SK-N-SH treated with all-trans-retinoic acid at 6 μM for 48 hours (cell line): Measurements from ENCODE around the gene CRISP3.

Source experiments
- ARNTL ChIP-seq: fragments of 450-650 bp; formaldehyde crosslinking; IDR thresholded peaks from 2 replicates; pipeline ENCODE4 v1.5.0; 2020; ENCODE audit warnings: low read depth, mild to moderate bottlenecking, moderate library complexity, borderline replicate concordance
- BACH2 ChIP-seq: fragments of 250-450 bp; sonication (Bioruptor Pico); IDR thresholded peaks from 2 replicates; pipeline ENCODE4 v1.9.0; 2021; ENCODE audit warnings: mild to moderate bottlenecking, borderline replicate concordance
- ESRRG ChIP-seq: fragments of 250-450 bp; sonication (Bioruptor Pico); IDR thresholded peaks from 2 replicates; pipeline ENCODE4 v1.6.1; 2021; ENCODE audit warnings: mild to moderate bottlenecking
- GLIS3 ChIP-seq: fragments of 250-450 bp; sonication (Bioruptor Pico); IDR thresholded peaks from 2 replicates; pipeline ENCODE4 v1.5.0; 2020; ENCODE audit warnings: mild to moderate bottlenecking, moderate library complexity
- ISL1 ChIP-seq: fragments of 250-450 bp; sonication (Bioruptor Pico); IDR thresholded peaks from 2 replicates; pipeline ENCODE4 v2.1.2; 2022; ENCODE audit warnings: mild to moderate bottlenecking, moderate library complexity
- PPARA ChIP-seq: fragments of 250-450 bp; sonication (Bioruptor Pico); IDR thresholded peaks from 2 replicates; pipeline ENCODE4 v1.5.0; 2020; ENCODE audit warnings: mild to moderate bottlenecking, borderline replicate concordance
- SNAI2 ChIP-seq: fragments of 250-450 bp; sonication (Bioruptor Pico); IDR thresholded peaks from 2 replicates; pipeline ENCODE4 v1.5.0; 2020; ENCODE audit warnings: mild to moderate bottlenecking, moderate library complexity
- TOX ChIP-seq: fragments of 250-450 bp; sonication (Bioruptor Pico); IDR thresholded peaks from 2 replicates; pipeline ENCODE4 v1.8.0; 2021; ENCODE audit warnings: mild to moderate bottlenecking, moderate library complexity, borderline replicate concordance
- ZC3H10 ChIP-seq: fragments of 250-450 bp; sonication (Bioruptor Pico); IDR thresholded peaks from 2 replicates; pipeline ENCODE4 v1.5.1; 2021; ENCODE audit warnings: mild to moderate bottlenecking, moderate library complexity
- ZFP3 ChIP-seq: fragments of 250-450 bp; sonication (Bioruptor Pico); IDR thresholded peaks from 2 replicates; pipeline ENCODE4 v1.5.0; 2020; ENCODE audit warnings: mild to moderate bottlenecking, moderate library complexity
- ZNF565 ChIP-seq: fragments of 450-650 bp; formaldehyde crosslinking; conservative IDR thresholded peaks from 2 replicates; pipeline ENCODE4 v1.5.0; 2020; ENCODE audit warnings: low read depth, mild to moderate bottlenecking, moderate library complexity
- ZNF8 ChIP-seq: fragments of 450-650 bp; formaldehyde crosslinking; IDR thresholded peaks from 2 replicates; pipeline ENCODE4 v1.5.0; 2020; ENCODE audit warnings: mild to moderate bottlenecking, moderate library complexity
- TF ChIP-seq, protein P1 (sequence below): fragments of 250-450 bp; sonication (Bioruptor Pico); IDR thresholded peaks from 2 replicates; pipeline ENCODE4 v1.5.1; 2020; ENCODE audit warnings: low read depth, mild to moderate bottlenecking, moderate library complexity
- TF ChIP-seq, protein P2 (sequence below): fragments of 250-450 bp; sonication (Bioruptor Pico); IDR thresholded peaks from 2 replicates; pipeline ENCODE4 v1.8.0; 2020; ENCODE audit warnings: mild to moderate bottlenecking, moderate library complexity, borderline replicate concordance

DNA sequence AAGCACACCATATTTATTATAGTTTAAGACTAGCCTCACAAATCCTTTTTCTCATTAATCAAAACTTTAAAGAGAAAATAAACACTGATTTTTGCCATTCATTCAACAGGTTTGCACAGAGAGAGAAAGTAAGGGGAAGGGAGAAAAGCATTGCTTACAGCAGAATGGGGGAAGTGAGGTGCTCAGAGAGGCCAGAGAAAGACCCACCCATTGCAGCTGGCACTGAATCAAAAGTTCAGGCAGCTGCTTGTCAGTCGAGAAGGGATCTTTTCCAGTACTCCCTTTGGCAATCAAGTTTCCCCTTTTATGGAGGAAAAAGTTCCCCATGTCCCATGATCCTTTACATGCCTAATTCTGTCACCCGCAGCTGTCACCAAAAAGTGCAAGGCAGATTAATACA, 22.9 kb downstream of the CRISP3 start:
- TF ChIP-seq SNAI2 (CRISPR knock-in tag) (no peak), ISL1 (CRISPR knock-in tag) (no peak), ZNF565 (CRISPR knock-in tag) (no peak), PPARA (CRISPR knock-in tag) (no peak), ZFP3 (no peak), ZC3H10 (CRISPR knock-in tag) (no peak), ESRRG (no peak), BACH2 (no peak), GLIS3 (no peak), ARNTL (CRISPR knock-in tag) (no peak), ZNF8 (CRISPR knock-in tag) (no peak), TOX (CRISPR knock-in tag) (no peak)
- TF ChIP-seq, protein P1, sequence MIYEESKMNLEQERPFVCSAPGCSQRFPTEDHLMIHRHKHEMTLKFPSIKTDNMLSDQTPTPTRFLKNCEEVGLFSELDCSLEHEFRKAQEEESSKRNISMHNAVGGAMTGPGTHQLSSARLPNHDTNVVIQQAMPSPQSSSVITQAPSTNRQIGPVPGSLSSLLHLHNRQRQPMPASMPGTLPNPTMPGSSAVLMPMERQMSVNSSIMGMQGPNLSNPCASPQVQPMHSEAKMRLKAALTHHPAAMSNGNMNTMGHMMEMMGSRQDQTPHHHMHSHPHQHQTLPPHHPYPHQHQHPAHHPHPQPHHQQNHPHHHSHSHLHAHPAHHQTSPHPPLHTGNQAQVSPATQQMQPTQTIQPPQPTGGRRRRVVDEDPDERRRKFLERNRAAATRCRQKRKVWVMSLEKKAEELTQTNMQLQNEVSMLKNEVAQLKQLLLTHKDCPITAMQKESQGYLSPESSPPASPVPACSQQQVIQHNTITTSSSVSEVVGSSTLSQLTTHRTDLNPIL (CRISPR knock-in tag), result no peak
- TF ChIP-seq, protein P2, sequence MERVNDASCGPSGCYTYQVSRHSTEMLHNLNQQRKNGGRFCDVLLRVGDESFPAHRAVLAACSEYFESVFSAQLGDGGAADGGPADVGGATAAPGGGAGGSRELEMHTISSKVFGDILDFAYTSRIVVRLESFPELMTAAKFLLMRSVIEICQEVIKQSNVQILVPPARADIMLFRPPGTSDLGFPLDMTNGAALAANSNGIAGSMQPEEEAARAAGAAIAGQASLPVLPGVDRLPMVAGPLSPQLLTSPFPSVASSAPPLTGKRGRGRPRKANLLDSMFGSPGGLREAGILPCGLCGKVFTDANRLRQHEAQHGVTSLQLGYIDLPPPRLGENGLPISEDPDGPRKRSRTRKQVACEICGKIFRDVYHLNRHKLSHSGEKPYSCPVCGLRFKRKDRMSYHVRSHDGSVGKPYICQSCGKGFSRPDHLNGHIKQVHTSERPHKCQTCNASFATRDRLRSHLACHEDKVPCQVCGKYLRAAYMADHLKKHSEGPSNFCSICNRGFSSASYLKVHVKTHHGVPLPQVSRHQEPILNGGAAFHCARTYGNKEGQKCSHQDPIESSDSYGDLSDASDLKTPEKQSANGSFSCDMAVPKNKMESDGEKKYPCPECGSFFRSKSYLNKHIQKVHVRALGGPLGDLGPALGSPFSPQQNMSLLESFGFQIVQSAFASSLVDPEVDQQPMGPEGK, result no peak
